DMS53 (cell line): Measurements from ENCODE around the gene ATG4A.

Experiments used
- DNase-seq: peaks from one replicate; lab custom pipeline; 2025; lab: John Stamatoyannopoulos, UW

Gene ATG4A

DNA sequence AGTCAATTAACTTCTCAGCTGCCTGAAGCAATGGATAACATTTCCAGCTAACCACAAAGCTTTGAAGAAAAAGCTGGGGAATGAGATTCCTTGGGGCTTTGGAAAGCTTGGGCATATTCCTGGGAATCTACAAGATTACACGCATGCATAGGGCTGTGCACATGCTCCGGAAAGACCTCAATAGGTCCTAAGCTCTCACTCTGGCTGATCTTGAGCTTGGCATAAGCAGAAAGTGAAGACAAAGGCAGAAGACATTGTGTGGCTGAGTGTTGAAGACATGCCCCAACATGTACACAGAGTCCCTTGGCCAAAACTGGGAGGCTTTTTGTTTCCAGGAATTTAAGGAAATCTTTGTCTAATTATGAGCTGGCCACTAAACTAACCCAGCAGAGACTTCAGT, 31.2 kb downstream of the ATG4A start:
- no peak for DNase-seq

DNA sequence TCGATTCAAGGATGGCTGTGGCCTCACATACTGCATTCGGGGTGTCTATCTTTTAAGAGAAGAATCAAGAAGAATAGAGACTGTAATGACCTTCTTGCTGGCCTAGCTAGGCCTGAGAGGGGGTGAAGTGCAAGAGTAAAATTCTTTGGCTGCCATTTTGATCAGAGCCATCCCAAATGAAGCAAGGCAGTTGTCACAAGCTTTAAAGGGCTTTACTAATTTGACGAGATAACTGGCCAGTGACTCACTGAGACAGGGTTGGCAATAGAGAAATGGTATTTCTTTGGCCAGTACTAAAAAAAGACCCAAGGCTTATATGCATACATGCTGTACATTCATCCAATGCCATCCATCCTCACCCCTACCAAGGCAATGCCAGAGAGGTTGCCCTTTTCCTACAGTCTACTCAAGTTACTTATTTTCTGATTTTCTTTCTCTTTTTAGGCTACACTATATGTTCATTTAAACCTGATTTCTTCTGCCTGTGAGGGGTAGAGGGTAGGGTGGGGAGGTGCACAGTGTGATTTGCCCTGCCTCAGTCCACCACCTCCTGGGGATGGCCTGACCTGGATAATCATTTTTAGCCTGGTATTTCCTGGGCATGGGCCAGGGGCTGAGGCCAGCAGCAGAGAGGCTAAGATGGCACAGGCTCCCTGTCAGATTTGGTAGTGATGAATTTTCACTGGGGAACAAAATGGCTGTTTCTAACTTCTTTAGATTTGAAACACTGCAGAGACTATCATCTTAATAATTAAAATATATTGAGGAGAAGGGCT, 32.2 kb downstream of the ATG4A start:
- no peak for DNase-seq

DNA sequence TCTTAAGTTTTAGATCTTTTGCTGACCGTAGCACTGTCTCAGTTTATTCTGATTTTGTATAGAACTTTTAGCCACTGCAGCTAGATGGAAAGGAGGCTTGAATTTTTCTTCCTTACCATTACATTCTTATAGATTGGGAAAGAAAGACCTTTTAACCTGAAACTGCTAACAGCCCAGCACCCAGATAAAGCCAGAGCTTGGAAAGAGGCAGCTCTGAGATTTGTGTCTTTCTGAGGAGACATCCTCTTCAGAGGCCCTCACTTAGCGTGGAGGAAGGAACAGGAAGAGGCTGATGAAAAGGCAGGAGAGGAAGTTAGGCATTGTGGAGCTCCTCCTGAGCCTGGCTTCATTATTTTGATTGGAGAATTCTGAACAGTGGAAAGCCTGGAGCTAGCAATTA, 35.1 kb downstream of the ATG4A start:
- no peak for DNase-seq

DNA sequence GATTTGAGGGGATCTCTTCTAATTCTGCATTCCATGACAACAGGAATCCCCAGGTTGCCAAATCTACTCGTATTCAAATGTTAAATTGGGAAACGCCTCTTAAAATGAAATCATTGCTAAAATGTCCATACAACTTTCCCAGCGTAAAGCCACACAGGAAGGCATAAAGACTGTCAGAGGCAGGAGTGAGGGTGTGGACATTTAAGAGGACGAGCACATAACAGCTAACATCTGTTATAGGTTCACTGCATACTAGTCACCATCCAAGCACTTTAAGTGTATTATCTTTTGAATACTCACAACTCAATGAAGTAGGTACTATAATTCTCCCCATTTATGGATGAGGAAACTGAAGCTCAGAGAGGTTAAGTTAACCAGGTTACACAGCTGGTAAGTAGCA, 35.6 kb downstream of the ATG4A start:
- no peak for DNase-seq

DNA sequence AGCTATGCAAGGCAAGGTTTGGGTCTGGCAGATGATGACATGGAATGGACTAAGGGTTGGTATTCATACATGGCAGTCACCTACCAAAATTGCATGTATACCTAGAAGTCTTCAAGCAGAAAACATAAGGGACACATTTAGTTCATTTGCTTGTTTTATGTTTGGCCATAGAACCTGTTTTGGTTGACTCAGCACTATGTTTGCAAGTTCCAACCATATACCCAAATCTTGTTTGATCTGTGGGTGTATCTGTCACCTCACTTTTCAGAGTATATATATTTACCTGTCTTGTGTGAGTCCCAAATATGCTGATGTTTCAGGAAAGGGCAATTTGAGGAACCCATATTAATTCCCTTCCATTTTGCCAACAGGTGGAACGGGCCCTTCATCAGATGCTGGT, 39.3 kb downstream of the ATG4A start:
- DNase-seq = no peak

DNA sequence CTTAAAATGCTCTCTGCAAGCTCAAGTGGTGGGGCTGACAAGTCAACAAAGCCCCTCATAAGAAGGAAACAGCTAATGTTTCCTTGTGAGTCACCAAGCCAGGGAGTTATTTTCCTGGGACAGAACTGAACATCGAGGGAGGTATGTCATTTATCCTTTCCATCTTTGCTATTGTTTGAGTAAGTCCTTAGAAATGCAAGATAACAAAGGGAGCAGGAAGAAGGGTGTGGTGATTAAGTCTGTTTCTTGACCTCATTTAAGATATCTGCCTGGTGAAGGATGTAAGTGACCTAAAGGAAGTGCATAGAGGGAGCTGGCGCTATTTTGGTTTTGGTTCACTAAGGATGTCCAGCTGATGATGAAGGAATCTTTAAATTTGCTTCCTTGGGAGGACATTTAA, 39.9 kb downstream of the ATG4A start:
- DNase-seq = no peak

DNA sequence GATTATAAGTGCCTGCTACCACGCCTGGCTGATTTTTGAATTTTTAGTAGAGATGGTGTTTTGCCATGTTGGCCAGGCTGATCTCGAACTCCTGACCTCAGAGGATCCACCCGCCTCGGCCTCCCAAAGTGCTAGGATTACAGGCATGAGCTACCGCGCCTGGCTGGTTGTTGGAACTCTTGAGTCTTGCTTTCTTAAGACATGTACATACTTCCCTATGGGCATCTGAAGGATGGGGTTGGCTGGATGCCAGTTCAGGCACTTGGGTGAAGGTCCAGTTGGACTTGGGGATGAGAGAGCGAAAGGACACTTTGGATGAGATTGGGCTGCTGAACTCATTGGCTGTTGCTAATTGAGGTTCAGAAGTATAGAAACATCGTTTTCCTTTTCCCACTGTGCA, 40.5 kb downstream of the ATG4A start:
- DNase-seq = no peak

DNA sequence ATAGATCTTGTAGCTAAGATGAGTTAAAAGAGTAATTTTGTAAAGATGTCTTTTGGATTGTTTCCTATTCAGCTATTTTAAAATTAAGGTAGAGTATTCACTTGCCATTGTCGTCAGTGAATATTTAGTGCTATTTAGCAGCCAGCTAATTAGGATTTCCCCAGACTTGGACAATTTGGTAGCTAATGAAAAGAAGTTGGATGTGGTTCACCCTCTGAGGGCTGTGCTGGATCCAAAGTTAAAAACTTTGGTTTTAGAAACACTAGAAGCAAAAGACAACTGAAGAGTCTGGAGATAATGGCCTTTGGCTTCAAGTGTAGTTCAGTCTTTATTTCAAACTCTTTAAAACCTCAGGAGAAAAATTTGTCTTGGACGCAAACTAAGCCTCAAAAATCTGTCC, 41.3 kb downstream of the ATG4A start:
- DNase-seq = no peak

DNA sequence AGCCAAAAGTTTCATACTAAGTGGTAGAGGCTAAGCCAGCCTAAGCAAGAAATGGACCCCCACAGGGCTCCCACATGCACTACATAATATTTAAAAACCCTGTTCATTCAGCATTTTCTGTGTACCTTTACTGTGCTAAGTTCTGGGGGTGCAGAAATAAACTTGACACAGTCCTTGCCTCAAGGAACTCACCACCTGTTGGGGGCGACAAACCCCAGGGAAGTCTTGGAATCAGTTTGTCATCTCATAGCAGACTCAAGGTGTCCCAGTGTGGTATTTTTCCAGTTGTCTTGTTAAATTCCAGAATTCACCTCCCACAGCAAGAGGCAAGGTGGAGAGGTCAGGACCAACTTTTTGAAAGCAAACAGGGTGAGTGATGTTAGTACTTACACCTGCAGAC, 43.1 kb downstream of the ATG4A start:
- DNase-seq = no peak

DNA sequence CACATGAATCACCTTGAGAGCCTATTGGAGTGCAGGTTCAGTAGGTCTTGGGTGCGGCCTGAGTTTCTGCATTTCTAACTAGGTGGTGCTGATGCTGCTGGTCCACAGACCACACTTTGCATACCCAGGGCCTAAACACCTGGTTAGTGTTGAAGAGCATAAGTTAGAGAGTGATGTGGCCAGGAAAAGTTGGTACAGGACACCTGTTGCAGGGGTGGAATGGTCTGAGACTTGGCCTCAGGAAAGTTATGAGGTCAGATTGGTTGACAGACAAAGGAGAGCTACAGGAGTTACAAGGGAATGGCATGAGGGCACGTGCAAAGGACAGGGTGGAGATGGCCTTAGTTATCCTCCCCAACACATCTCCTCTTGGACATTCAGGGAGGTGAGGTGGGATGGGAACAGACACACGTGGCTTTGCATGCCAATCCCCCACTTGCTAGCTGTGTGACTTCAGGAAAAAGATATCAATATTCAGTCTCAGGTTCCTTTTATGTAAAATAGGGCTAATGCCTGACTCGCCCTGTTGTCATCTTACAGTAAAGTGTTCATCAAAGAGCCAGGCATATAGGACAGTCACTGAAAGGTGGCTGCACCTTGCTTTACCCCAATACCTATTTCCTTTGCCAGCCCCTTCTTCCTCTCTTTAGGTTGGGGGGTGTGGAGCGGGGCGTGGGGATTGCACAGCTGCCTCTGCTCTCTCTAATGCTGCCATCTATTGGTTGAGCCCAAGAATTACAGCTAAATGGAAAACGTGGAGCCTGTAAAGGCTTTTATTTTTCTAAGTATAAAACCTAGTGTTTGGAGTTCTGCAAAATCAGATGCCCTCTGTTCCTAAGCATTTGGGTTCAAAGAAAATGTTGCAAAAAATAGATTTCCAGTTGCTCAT, 47.5 kb downstream of the ATG4A start:
- DNase-seq = peak; percentile 31

DNA sequence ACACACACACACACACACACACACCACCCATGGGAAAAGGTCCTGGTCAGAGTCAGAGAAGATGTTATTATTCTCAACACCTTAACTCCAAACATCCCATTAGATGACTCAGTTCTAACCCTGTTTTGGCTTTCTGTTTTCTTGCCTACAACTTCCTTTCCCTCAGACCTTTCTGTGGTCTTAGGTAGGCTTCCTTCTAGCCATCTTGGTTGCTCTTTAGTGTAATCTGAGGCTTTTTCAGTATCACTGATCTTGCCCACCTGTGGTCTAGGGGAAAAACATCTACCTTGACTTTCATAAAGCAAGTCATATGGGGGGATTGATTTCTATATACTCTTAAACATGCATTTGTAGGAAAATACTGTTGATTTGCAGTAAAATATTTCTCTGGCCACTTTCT, 56.9 kb downstream of the ATG4A start:
- no peak for DNase-seq

DNA sequence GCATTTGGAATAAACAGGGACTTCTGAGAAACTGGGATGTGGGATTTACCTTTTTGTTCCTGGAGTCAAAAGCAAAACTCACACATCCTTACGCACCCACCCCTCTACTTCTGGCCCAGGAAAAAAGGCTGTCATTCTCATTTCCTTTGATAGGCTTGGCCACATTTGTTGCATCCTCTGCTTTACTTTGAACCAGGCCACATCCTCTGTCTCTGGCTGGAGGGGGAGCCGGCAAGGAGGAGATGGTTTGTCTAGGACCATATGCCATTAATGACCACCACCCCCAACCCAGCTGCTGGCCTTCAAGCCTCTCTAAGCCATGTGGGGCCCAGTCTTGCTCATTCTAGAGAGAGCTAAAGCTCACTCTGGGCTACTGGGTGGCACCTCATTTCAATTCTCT, 64.5 kb downstream of the ATG4A start:
- no peak for DNase-seq

DNA sequence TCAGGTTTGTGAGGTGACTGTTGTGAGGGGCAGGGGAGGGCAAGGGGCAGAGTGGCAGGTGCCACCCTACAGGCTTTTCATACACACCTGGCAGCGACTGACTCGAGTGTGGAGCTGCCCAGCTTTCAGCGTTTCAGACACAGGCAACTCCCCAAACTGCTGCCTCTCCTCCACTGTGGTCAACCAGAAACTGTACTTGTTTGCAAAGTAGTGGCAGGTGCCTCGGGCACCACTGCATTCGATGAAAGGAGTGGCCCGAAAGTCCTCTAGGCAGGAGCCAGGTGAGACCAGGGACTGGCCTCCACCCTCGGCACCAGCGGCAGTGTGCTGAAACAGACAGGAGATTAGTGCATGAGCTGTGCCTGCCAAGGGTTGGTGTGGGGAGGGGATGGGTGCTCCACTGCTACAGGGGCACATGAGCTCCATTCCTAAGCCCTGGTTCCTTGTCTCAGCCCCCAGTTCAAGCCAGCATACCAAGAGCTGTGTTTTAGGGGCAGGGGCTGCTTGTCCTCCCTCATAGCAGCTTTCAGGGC, 65.4 kb downstream of the ATG4A start:
- DNase-seq = no peak

DNA sequence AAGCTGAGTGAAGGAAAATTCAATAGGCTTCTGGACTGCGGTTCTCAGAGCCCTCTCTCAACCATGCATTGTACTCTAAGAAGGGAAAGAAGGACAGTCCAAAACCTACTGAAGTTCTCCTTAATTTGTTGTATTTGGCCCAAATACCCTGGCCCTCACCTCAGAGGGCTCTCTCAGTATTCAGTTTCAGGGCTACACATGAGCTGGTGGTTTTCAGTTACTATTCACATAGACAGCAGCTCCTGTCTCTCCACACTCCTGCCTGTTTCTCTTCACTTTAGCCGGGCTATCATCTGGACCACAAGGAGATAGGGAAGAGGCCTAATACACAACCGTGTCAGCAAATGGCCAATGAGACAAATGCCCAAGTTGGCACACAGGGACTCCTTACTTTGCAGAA, 66.0 kb downstream of the ATG4A start:
- no peak for DNase-seq

DNA sequence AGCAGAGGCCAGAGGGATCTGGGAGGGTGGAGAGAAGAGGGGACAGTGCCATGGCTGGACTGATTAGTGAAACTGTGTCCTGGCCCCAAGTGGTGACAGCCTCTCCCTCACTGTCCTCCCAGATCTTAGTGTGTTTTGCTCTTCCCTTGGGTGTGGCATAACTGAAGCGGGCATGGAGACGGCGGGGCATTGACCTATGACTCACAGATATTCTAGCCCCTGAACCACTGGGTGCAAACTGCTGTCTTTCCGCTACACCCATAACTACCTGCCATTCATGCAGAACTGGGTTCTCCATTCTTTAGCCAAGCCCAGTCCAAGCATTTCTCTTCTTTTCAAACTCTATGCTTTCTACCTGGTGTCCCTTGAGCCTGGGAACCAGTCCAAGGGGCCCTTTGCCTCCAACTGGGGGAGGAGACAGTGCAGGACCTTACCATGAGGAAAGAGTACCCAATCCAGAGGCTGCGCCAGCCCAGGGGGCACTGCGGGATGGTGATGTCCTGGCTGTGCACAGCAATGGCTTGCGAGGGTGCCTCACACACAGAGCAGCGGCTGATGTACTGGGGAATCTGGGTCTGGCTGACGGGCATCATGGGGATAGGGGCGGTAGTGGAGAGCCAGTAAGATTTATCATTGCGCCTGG, 67.6 kb downstream of the ATG4A start:
- DNase-seq = no peak

DNA sequence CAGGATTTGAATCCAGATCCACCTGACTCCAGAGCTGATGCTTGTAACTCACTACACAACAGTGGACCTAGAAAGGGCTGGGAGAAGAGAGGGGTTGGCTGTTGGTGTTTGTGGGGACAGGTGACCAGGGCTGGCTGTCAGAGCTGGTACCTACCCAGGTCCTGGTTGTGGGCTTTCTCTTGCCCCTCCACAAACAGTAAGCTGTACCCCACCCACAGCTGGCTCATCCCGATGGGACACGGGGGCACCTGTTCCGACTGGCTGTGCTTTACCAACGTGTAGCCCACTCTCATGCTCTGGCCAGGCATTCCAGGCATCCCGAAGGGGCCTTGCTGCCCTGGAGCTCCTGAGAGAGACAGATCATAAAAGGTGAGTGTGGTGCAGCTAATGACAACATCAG, 68.7 kb downstream of the ATG4A start:
- DNase-seq = no peak

DNA sequence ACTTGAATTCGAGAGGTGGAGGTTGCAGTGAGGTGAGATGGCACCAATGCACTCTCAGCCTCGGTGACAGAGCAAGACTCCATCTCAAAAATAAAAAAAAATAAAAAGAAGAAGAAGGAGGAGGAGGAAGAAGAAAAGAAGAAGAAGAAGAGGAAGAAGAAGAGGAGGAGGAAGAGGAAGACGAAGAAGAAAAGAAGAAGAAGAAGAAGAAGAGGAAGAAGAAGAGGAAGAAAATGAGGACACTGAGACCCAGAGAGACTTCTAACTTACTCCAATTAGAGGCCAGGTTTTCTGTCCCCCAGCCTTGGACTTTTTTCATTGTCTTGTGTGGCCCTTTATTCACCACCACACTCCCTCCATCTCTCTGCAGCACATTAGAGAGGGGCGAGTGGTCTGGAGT, 70.7 kb downstream of the ATG4A start:
- DNase-seq = no peak

DNA sequence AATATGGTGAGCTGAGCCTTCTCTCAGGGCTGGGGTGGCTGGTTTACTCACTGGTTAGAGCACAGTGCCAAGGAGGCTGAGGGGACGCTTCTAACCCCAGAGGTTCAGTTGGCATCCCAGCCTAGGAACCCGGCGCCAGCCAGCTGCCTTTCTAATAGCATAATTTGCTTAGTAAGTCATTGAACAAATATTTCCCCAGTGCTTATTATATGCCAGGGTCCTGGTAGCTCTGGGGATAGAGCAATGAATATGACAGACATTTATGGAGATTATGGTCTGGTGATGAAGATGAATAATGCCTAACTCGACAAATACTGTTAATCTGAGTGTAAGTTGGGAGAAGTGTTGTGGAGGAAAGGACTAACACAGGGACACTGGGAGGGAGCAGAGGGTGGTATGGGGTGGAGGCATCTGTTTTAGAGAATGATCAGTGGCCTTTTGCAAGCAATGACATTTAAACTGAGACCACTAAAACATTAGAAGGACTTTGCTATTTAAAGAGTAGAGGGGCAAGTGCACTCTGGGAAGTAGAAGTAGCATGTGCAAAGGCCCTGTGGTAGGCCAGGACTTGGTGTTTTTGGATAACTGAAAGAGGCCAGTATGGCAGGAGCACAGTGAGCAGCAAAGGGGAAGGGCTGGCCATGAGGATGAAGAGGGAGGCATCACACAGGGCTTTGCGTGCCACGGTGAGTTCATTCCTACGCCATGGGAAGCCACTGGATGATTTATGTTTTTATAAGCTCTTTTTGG, 71.9 kb downstream of the ATG4A start:
- peak; percentile 60 for DNase-seq

DNA sequence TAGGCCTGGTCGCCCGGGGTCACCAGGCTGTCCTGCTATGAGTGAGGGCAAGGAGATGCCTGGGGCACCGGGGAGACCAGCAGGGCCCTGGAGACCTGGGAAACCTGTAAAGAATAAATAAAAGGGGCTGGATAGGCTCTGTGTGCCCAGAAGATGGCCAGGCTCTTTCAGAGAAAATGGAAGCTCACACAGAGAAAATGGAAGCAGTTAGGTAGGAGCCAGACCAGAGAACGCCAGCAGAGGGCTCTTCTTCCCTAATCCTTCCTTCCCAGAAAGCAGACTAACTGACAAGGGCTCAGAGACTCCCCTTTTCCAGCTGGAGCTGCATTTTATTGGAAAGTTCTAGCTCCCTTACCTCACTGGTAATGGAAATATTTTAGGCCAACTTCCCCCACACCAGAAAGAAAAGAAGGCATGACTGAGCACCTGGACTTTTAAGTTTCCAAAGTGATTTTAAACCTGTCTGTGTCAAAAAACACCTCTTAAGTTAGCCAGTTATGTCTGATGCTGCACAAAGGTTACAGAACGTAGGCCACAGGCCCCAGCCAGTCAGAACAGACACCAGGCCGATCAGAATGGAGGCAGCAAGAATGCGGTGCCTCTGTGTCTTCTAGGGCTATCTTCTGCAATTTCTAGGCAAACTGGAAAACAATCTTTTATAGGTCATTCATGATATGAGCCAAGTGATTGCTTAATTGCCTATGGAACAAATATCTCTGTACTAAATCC, 74.0 kb downstream of the ATG4A start:
- DNase-seq = peak; percentile 65

DNA sequence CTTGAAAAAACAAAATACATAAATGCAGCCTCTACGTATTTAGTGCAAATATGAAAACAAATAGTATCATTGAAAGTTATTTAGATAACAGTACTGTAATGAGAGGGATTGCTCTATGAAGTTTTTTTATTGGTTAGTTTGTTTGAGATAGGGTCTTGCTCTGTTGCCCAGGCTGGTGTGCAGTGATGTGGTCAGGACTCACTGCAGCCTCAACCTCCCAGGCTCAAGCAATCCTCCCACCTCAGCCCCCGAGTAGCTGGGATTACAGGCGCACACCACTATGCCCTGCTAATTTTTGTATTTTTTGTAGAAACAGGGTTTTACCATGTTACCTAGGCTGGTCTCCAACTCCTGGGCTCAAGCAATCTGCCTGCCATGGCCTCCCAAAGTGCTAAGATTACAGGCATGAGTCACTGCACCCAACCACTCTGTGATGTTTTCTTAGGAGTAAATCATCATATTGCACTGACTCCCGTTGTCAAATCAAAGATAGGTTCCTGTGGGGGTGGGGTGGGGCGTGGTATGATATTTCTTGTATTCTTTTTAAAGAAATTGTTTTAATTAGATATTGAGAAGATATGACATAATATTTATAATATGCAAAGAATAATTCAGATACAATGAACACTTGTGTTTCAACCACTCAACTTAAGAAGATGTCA, 75.8 kb downstream of the ATG4A start:
- peak; percentile 51 for DNase-seq
